K562 (cell line): ENCODE results near the gene PRICKLE3. TPM values are rescaled to one million over a fixed set of nuclear protein-coding genes. Genes with fewer than 3 reads are reported as not detected.

ENCODE experiments used
- CUX1 ChIP-seq: fragments of 200-800 bp; sonication (Bioruptor generic); IDR thresholded peaks from 2 replicates; pipeline ENCODE4 v1.6.1; 2016; ENCODE audit warnings: missing genetic modification characterization, missing compliant biosample characterization
- DDX20 ChIP-seq: fragments of 450-650 bp; IDR thresholded peaks from 2 replicates; pipeline ENCODE4 v1.6.1; 2016; ENCODE audit warnings: missing genetic modification characterization, low read depth, mild to moderate bottlenecking, missing compliant biosample characterization, moderate library complexity
- E2F3 ChIP-seq: fragments of 250-450 bp; sonication (Bioruptor Pico); IDR thresholded peaks from 2 replicates; pipeline ENCODE4 v1.4.0; 2020; ENCODE audit warnings: mild to moderate bottlenecking
- ESRRB ChIP-seq: fragments of 250-450 bp; sonication (Bioruptor Pico); IDR thresholded peaks from 2 replicates; pipeline ENCODE4 v1.5.0; 2020; ENCODE audit warnings: mild to moderate bottlenecking, moderate library complexity, borderline replicate concordance
- GTF2F1 ChIP-seq: IDR thresholded peaks from 2 replicates; pipeline ENCODE4 v1.6.1; 2011; ENCODE audit warnings: low read depth, low read length, improper control_type of control experiment
- HNRNPLL ChIP-seq: fragments of 200-400 bp; formaldehyde crosslinking; IDR thresholded peaks from 2 replicates; pipeline ENCODE4 v1.6.1; 2017; ENCODE audit warnings: low read length, low read depth, mild to moderate bottlenecking; ENCODE audit not compliant: poor library complexity, severe bottlenecking
- JUN ChIP-seq, 2 experiments: sonication (generic) in 1 of 2; formaldehyde crosslinking in 1 of 2; IDR thresholded peaks; 2 replicates each; pipeline versions ENCODE4 v1.6.1 to v1.8.0; 2012 to 2022; ENCODE audit warnings: borderline replicate concordance in 2 of 2, mild to moderate bottlenecking in 2 of 2, improper control_type of control experiment in 1 of 2, low read depth in 1 of 2, low read length in 1 of 2, missing genetic modification reagents in 1 of 2
- LARP7 ChIP-seq: fragments of 450-650 bp; IDR thresholded peaks from 2 replicates; pipeline ENCODE4 v1.6.1; 2016
- MCM5 ChIP-seq: fragments of 450-650 bp; IDR thresholded peaks from 2 replicates; pipeline ENCODE4 v1.6.1; 2016; ENCODE audit warnings: low read depth
- MEF2D ChIP-seq: conservative IDR thresholded peaks from 2 replicates; pipeline ENCODE4 v1.6.1; 2016; ENCODE audit warnings: low read depth, missing genetic modification characterization, missing compliant biosample characterization
- NCOA2 ChIP-seq, 2 experiments: fragments of 450-650 bp; IDR thresholded peaks; 2 replicates each; pipeline ENCODE4 v1.6.1; 2018; ENCODE audit warnings: mild to moderate bottlenecking in 2 of 2, moderate library complexity in 1 of 2; ENCODE audit not compliant: partially characterized antibody in 2 of 2
- POLR3A ChIP-seq: IDR thresholded peaks from 2 replicates; pipeline ENCODE4 v1.6.1; 2011; ENCODE audit warnings: borderline replicate concordance, mild to moderate bottlenecking, moderate library complexity; ENCODE audit not compliant: insufficient read length, insufficient read depth; ENCODE audit errors: extremely low read depth
- RAD51 ChIP-seq: fragments of 450-650 bp; IDR thresholded peaks from 2 replicates; pipeline ENCODE4 v1.7.1; 2016; ENCODE audit warnings: low read depth, mild to moderate bottlenecking, borderline replicate concordance
- SMAD2 ChIP-seq: fragments of 150-350 bp; IDR thresholded peaks from 2 replicates; pipeline ENCODE4 v1.6.1; 2014; ENCODE audit warnings: low read depth, mild to moderate bottlenecking, low read length
- SRSF1 ChIP-seq: fragments of 200-400 bp; formaldehyde crosslinking; IDR thresholded peaks from 2 replicates; pipeline ENCODE4 v1.6.1; 2017; ENCODE audit warnings: mild to moderate bottlenecking, low read depth, low read length, moderate library complexity
- SRSF7 ChIP-seq: fragments of 200-400 bp; formaldehyde crosslinking; optimal IDR thresholded peaks from 2 replicates; pipeline ENCODE3; 2017; ENCODE audit warnings: mild to moderate bottlenecking, low read depth, low read length
- XRCC5 ChIP-seq: fragments of 200-400 bp; formaldehyde crosslinking; IDR thresholded peaks from 2 replicates; pipeline ENCODE4 v1.6.1; 2017; ENCODE audit warnings: low read depth, mild to moderate bottlenecking, low read length
- ZC3H4 ChIP-seq: sonication (generic); formaldehyde crosslinking; IDR thresholded peaks from 2 replicates; pipeline ENCODE4 v1.9.0; 2021; ENCODE audit warnings: missing genetic modification reagents, borderline replicate concordance
- ZNF41 ChIP-seq: fragments of 250-450 bp; sonication (Bioruptor Pico); conservative IDR thresholded peaks from 2 replicates; pipeline ENCODE4 v1.4.0; 2020; ENCODE audit warnings: mild to moderate bottlenecking
- ZNF766 ChIP-seq: fragments of 200-800 bp; sonication (Bioruptor generic); conservative IDR thresholded peaks from 2 replicates; pipeline ENCODE4 v1.6.1; 2016; ENCODE audit warnings: missing genetic modification characterization, missing compliant biosample characterization
- polyA plus RNA-seq, 8 experiments: library from polyadenylated mRNA; depleted of rRNA in 4 of 8; stranded (reverse) in 5 of 8; unstranded in 3 of 8; fragments of >200 nt; fragmentation: Nextera tagmentation in 2 of 8; fragmentation: Illumina TruSeq in 1 of 8; extraction: Ambion mirVana in 2 of 8; extraction: Trizol in 1 of 8; gene quantifications; 2 replicates each; pipeline versions ENCODE4 v1.2.1 to v1.2.3, GENCODE V29; 2011 to 2014; ENCODE audit warnings: inconsistent platforms in 1 of 8, missing spikeins in 1 of 8
- total RNA-seq, 7 experiments: library from RNA; depleted of rRNA in 6 of 7; stranded (reverse); fragments of >200 nt in 6 of 7; fragmentation: Illumina TruSeq in 2 of 7; extraction: Trizol in 2 of 7; gene quantifications; 2 replicates each; pipeline versions ENCODE4 v1.2.1 to v1.2.3, GENCODE V29; 2011 to 2021; ENCODE audit warnings: low replicate concordance in 1 of 7
- TF ChIP-seq, protein P1 (sequence below): sonication (generic); formaldehyde crosslinking; IDR thresholded peaks from 2 replicates; pipeline ENCODE4 v1.8.0; 2022; ENCODE audit warnings: missing genetic modification reagents, mild to moderate bottlenecking, moderate library complexity, borderline replicate concordance

PRICKLE3 gene
- total and polyA plus RNA-seq, 9 of the 15 experiments (the other 6 are each of a cell fraction or from before 2014, with no cell fraction given), result 1.1 to 44.3 (median 14.0) TPM

GRCh38 chrX:49155900-49156837 is 30.0 kb downstream of the PRICKLE3 start (continued):
- TF ChIP-seq HNRNPLL, result peak; percentile 70
- no peak for TF ChIP-seq ZNF41 (CRISPR knock-in tag)
- peak; percentile 59; the same call in 1 of the 2 replicates for TF ChIP-seq ZNF766 (CRISPR knock-in tag)
- TF ChIP-seq MCM5, result no peak
- 0 out of 2 replicates have a peak, but pooled peaks have one; percentile 56 for TF ChIP-seq XRCC5
- peak; percentile 80 for TF ChIP-seq E2F3 (CRISPR knock-in tag)
- TF ChIP-seq LARP7, result no peak
- no peak for TF ChIP-seq DDX20 (tag)
- TF ChIP-seq NCOA2 (IDR thresholded peaks at IDR 0.05; ENCODE audit: partially characterized antibody in 2 of 2), result no peak
- TF ChIP-seq JUN (IDR thresholded peaks at IDR 0.05; ENCODE audit: borderline replicate concordance, low read depth, low read length), result peak; percentile 69; the same call in 1 of the 2 replicates
- no peak for TF ChIP-seq JUN (CRISPR knock-in tag; IDR thresholded peaks at IDR 0.05; ENCODE audit: borderline replicate concordance)
- no peak for TF ChIP-seq SRSF7
- TF ChIP-seq RAD51, result no peak
- no peak for TF ChIP-seq POLR3A
- TF ChIP-seq, protein P1, sequence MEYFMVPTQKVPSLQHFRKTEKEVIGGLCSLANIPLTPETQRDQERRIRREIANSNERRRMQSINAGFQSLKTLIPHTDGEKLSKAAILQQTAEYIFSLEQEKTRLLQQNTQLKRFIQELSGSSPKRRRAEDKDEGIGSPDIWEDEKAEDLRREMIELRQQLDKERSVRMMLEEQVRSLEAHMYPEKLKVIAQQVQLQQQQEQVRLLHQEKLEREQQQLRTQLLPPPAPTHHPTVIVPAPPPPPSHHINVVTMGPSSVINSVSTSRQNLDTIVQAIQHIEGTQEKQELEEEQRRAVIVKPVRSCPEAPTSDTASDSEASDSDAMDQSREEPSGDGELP (CRISPR knock-in tag), result peak; percentile 64; the same call in 1 of the 2 replicates
- TF ChIP-seq ZC3H4 (CRISPR knock-in tag), result no peak
- no peak for TF ChIP-seq SMAD2
- peak; percentile 68; the same call in 1 of the 2 replicates for TF ChIP-seq CUX1
- TF ChIP-seq MEF2D, result no peak
- no peak for TF ChIP-seq ESRRB (CRISPR knock-in tag)
- peak; percentile 49; the same call in 1 of the 2 replicates for TF ChIP-seq GTF2F1
- TF ChIP-seq SRSF1, result no peak
